AG04449 (cell line): Measurements from ENCODE around the gene NUDT4.

Experiments
- CTCF ChIA-PET: fragments of 350-600 bp; formaldehyde crosslinking; extraction: SDS; loops from one replicate; lab custom pipeline; 2021; ENCODE audit warnings: antibody characterized with exemption; lab: Yijun Ruan, JAX
- POLR2A ChIA-PET: fragments of 400-600, 350-600 bp; formaldehyde crosslinking; extraction: SDS; loops from one replicate; lab custom pipeline; 2020; ENCODE audit warnings: antibody characterized with exemption, inconsistent platforms; lab: Yijun Ruan, JAX
- DNase-seq: peaks from one replicate; pipeline ENCODE4 v3.0.0-alpha.2; 2010; ENCODE audit warnings: low read depth, low spot score
- H3K4me3 ChIP-seq: 2 replicates; pipeline ENCODE4 v1.5.1; 2011; ENCODE audit warnings: low read depth, mild to moderate bottlenecking, control low read depth, low read length
- CTCF ChIP-seq: IDR thresholded peaks from one replicate; pipeline ENCODE4 v1.5.1; 2011; ENCODE audit warnings: mild to moderate bottlenecking, moderate library complexity, low read length, control low read depth, inconsistent platforms; ENCODE audit not compliant: insufficient read depth; ENCODE audit errors: missing control alignments

Gene NUDT4

GRCh38 chr12:93365616-93366405, 11.9 kb upstream of the NUDT4 start:
- ChIA-PET CTCF (no interaction called here), POLR2A (no interaction called here)
- TF ChIP-seq CTCF = no peak
- H3K4me3 ChIP-seq = no peak overlapping the region
- no peak for DNase-seq

GRCh38 chr12:93366422-93366821, 11.3 kb upstream of the NUDT4 start:
- ChIA-PET POLR2A (no interaction called here), CTCF (no interaction called here)
- no peak for DNase-seq
- no peak for TF ChIP-seq CTCF
- H3K4me3 ChIP-seq = no peak overlapping the region

- POLR2A ChIA-PET = interaction anchor here (0.9 kb wide), 1 partner anchor 8 kb away, joined by 3 read pairs; no protein-coding TSS in a partner anchor
- no peak overlapping the region for H3K4me3 ChIP-seq
- DNase-seq = no peak
- TF ChIP-seq CTCF = no peak
- CTCF ChIA-PET = no interaction called here
Measured at GRCh38 chr12:93368766-93369165, 9.0 kb upstream of the NUDT4 start.

- POLR2A ChIA-PET = no interaction called here
Measured at GRCh38 chr12:93369505-93369904, 8.2 kb upstream of the NUDT4 start.

GRCh38 chr12:93370947-93371346, 6.8 kb upstream of the NUDT4 start:
- ChIA-PET CTCF (no interaction called here), POLR2A (interaction anchor here (0.6 kb wide), 1 partner anchor 11 kb away, joined by 5 read pairs; no protein-coding TSS in a partner anchor)
- TF ChIP-seq CTCF = no peak
- no peak for DNase-seq
- no peak overlapping the region for H3K4me3 ChIP-seq

More at GRCh38 chr12:93369505-93369904, 8.2 kb upstream of the NUDT4 start:
- no peak overlapping the region for H3K4me3 ChIP-seq
- DNase-seq = no peak
- no peak for TF ChIP-seq CTCF
- CTCF ChIA-PET = no interaction called here

GRCh38 chr12:93373961-93374656, 3.6 kb upstream of the NUDT4 start:
- no peak overlapping the region for H3K4me3 ChIP-seq
- ChIA-PET POLR2A (no interaction called here), CTCF (interaction anchor here (1.5 kb wide), 1 partner anchor 386 kb away, joined by 5 read pairs; no protein-coding TSS in a partner anchor)
- DNase-seq = no peak
- TF ChIP-seq CTCF = no peak
